Stimulated activated CD8-positive, alpha-beta memory T cell treated with anti-CD3 and anti-CD28 coated beads, Interleukin-2, amount 100 ng/mL, for 48 hours (primary cell): ENCODE measurements around the gene TEX12.
"Not testable (repeated sequence)": the region's sequence is repeated elsewhere in the genome, so short reads cannot be mapped to it uniquely, and the experiment has no call there.

ENCODE experiments used
- DNase-seq, 2 donors: peaks; one replicate each; pipeline ENCODE4 v3.0.0-alpha.2; 2020; ENCODE audit warnings: low read depth in 2 of 2

The TEX12 gene

GRCh38 chr11:112163875-112164685 lies 3.1 kb upstream of the TEX12 start, which contains the start of gene IL18:
Gene IL18 (minus strand): TSS chr11:112164094. CDS start chr11:112155053, 9,041 bp downstream.
- DNase-seq, result no peak

DNA sequence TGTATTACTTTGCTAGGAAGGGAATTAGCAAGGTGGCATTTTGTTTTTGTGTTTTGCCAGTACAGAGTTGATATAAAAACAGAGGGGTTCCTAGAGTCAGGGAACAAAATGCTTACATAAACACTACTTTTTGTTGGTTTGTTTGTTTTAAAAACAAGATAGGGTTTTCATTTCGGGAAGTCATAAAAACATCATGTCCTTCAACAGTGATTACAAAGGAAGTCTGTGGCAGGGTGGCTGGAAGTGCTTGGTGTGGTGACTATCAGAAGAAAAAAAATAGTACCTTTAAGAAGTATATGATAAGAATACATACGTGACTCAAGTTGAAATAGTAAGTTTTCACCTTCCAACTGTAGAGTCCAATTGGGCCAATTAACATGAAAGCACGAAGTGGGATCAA lies 2.1 kb upstream of the TEX12 start:
- DNase-seq, result no peak

- no peak for DNase-seq
Measured at GRCh38 chr11:112166562-112166961, 610 bp upstream of the TEX12 start.

DNA sequence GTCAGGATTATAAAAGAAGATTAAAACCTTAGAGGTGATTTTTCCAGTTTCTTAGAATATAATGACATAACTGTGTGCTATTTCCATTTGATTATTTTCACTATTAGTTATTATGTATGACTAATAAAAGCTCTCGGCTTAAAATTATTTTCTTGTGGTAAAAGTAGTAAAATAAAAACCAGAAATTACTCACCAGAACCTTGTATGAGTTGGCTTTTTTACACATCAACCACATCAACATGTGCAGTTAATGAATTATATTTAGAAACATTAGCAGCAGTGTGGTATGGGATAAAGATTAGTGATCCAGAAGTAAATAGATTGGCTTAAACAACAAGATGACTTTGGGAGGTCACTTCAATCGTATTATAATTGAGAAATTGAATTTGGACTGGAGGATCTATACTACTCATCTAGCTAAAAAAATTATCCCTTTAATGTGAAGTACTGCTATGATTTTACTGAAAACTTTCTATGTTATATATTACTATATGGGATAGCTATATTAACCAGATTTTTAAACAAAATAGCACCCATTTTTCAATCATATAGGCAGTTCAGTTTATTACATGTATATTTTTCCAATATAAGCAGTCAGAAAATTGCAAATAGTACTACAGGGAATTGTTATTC lies 5.3 kb downstream of the TEX12 start:
- DNase-seq, result no peak

DNA sequence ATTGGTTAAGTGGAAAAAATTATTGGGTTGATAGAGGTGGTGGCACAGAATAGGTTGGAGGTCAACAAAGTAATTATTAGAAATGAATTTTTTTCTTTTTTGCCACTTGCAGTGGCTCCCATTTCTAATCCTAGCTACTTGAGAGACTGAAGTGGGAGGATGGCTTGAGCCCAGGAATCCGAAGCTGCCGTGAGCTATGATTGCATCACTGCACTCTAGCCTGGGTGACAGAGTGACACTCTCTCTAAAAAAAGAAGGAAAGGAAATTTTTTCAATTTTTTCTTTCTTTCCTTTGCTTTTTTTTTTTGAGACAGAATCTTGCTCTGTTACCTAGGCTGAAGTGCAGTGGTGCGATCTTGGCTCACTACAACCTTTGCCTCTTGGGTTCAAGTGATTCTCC lies 6.0 kb downstream of the TEX12 start:
- no peak for DNase-seq

DNA sequence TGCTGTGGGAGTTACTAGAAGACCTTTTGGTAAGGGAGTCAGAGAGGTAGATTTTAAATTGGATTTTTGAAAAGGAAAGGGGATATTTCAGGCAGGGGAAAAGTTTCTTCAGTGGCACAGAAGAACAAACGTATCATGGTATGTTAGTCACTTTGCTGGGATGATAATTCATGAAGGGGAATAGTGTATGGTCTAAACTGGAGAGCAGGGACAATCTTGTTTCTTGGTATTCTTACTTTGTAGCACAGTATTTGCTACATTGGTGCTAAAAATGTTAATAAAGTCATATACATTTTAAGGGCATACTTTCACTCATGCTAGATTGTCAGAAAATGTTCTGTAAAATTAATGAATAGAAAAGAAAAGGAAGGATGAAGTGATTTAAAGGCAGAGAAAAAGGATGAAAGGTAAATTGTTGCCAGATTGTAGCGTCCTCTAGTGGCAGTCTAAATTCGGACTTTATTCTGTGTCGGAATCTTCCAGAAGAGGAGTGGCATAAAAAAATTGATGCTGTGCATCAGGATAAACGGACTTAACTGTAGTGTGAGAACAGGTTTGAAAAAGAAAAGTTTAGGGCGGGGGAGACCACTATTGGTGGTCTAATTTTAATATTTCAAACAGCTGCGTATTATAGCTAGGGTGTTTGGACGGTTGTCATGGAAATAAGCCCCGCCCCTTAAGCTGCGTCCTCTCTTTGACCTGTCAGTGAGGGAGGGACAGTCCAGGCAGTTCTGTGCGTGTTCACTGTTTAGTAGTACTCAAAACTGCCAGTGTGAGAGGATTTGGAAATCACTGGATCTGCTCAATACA lies 7.8 kb downstream of the TEX12 start, which contains the start of gene BCO2:
Gene BCO2, plus strand, starts transcription at position 724 of the 810 bp plus-strand sequence. CDS start 90 bp downstream, outside the sequence.
- peak; percentile 13 to 23 for DNase-seq

- no peak for DNase-seq
Measured at GRCh38 chr11:112175599-112175952, 8.4 kb downstream of the TEX12 start.

- DNase-seq, result no peak
Measured at GRCh38 chr11:112176077-112176476, 8.9 kb downstream of the TEX12 start.

GRCh38 chr11:112177589-112177988 lies 10.4 kb downstream of the TEX12 start:
- DNase-seq, result no peak

DNA sequence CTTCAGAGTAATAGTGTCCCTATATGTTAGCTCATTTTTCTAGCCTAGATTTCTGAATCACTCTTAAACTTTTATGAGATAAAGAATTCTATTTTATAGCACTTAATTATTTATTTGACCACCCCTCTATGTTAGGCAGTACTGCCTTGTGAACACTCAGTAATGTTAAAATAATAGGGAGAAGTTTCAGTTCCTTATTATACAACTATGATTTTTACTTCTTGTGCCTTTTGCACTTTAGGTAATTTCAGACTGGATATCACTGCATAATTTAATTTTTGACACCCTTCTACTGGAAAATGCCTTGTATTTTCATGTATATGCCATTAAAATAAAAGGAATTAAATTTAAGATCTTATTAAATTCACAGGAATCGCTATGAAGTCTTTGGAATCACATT lies 11.3 kb downstream of the TEX12 start:
- no peak for DNase-seq

- DNase-seq, result no peak
Measured at GRCh38 chr11:112178936-112179335, 11.8 kb downstream of the TEX12 start.

GRCh38 chr11:112179601-112180000 lies 12.4 kb downstream of the TEX12 start:
- no peak for DNase-seq

- no peak for DNase-seq
Measured at GRCh38 chr11:112182867-112183266, 15.7 kb downstream of the TEX12 start.

DNA sequence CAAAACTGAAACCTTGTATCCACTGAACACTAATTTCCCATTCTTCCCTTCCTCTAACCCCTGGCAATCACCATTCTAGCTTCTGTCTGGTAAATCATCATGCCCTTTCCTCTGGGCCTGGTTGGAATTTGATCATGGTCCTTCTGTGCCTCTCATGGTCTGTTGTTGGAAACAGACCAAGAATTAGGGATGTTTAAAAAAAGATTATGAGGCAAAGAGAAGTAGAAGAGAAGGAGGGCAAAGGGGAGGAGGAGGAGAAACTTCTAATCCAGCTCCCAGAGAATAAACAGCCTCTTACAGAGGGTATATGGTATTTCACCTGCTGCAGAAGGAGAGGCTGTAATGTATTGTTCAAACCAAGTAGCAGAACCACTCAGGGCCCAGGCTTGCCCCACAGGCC lies 18.7 kb downstream of the TEX12 start:
- no peak for DNase-seq

GRCh38 chr11:112186304-112186703 lies 19.1 kb downstream of the TEX12 start:
- DNase-seq, result no peak

DNA sequence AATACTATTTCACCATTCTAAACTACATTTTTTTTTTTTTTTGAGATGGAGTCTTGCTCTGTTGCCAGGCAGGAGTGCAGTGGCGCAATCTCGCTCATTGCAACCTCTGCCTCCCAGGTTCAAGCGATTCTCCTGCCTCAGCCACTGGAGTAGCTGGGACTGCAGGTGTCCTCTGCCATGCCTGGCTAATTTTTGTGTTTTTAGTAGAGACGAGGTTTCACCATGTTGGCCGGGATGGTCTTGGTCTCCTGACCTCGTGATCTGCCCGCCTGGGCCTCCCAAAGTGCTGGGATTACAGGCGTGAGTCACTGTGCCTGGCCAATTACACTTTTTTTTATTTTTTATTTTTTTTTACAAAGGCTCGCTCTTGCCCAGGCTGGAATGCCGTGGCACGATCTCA lies 27.9 kb downstream of the TEX12 start:
- not testable (repeated sequence) for DNase-seq

- DNase-seq, result no peak
Measured at GRCh38 chr11:112195951-112196351, 28.8 kb downstream of the TEX12 start.

- DNase-seq, result no peak
Measured at GRCh38 chr11:112196519-112197087, 29.4 kb downstream of the TEX12 start.

GRCh38 chr11:112199101-112199500 lies 31.9 kb downstream of the TEX12 start:
- not testable (repeated sequence) for DNase-seq

DNA sequence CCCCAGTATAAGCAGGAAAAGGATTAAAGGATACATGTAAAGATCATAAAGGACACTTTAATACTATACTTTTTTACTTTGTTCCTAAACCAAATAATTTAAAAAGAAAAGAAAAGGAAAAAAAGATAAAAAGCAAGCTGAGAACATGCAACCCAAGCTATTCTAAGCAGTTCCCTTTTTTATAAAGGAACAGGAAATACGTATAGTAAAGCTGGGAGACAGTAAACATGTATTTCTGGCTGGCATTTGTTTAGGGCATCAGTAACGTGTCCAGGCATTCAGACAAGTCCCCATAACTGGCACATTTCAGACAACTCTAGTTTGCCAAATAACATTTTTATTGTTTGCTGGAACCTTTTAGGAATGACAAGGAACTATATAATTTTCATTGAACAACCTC lies 33.1 kb downstream of the TEX12 start:
- no peak for DNase-seq

DNA sequence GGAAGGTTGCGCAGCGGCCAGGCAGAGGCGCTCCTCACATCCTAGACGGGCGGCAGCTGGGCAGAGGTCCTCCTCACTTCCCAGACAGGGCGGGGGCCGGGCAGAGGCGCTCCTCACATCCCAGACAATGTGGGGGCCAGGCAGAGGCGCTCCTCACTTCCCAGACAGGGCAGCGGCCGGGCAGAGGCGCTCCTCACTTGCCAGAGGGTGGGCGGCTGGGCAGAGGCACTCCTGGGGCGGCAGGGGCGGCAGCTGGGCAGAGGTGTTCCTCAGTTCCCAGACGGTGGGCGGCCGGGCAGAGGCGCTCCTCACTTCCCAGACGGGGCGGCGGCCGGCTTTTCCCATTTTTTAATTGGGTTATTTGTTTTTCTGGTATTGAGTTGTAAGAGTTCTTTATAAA lies 38.9 kb downstream of the TEX12 start:
- no peak for DNase-seq

- no peak for DNase-seq
Measured at GRCh38 chr11:112210890-112211289, 43.7 kb downstream of the TEX12 start.
